ENCODE measurements around the gene SDC4. TPM values are rescaled to one million over a fixed set of nuclear protein-coding genes. Genes with fewer than 3 reads are reported as not detected.

Gene SDC4
- total RNA-seq, 1 experiment from 2014 or later = 114 TPM

DNA sequence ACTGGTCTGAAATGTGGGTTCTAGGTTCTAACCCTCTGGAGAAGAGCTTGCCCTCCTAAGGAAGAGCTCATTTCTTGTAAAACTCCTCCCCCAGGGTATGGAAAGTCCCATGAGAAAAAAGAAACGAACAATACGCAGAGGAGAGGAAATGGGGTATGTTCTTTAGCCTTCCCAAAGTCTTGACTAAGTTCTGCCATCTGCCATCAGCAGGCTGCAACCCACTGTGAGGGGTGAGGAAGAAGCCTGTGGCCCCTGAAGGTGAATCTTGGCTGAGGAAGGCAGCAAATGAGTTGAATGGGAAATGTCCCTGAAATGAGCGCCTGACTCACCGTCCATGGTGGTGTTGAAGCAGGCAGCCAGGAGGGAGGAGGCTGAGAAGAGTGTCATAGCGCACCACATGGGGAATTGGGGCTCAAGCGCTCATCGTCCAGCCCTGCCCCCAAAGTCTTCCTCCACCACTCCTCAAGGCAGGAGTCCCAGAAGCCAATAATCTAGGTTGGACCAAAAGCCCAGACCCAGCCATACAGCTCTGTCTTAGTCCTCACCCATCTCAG, 29.8 kb downstream of the SDC4 start:
- peaks cover 22% of the 10 kb centered on the region for H3K4me1 ChIP-seq (replicated peaks; ENCODE audit: insufficient read depth)
- no peaks in the 10 kb centered on the region for H3K9me3 ChIP-seq (ENCODE audit: insufficient read depth, low read depth)
- no peak overlapping the region for H3K4me2 ChIP-seq
- no peaks in the 10 kb centered on the region for H3K79me2 ChIP-seq (ENCODE audit: low read depth)
- H3K27ac ChIP-seq = no peak overlapping the region
- no peaks in the 10 kb centered on the region for H3K9me2 ChIP-seq (ENCODE audit: insufficient read depth)
- no TSS peak for BruUV-seq (replicated peaks)
- no peak overlapping the region for H2AFZ ChIP-seq
- H3K27me3 ChIP-seq (ENCODE audit: insufficient read depth, low read depth) = no peaks in the 10 kb centered on the region
- TF ChIP-seq EZH2 (IDR thresholded peaks at IDR 0.05; ENCODE audit: low read depth) = no peak
- TF ChIP-seq, protein P1, sequence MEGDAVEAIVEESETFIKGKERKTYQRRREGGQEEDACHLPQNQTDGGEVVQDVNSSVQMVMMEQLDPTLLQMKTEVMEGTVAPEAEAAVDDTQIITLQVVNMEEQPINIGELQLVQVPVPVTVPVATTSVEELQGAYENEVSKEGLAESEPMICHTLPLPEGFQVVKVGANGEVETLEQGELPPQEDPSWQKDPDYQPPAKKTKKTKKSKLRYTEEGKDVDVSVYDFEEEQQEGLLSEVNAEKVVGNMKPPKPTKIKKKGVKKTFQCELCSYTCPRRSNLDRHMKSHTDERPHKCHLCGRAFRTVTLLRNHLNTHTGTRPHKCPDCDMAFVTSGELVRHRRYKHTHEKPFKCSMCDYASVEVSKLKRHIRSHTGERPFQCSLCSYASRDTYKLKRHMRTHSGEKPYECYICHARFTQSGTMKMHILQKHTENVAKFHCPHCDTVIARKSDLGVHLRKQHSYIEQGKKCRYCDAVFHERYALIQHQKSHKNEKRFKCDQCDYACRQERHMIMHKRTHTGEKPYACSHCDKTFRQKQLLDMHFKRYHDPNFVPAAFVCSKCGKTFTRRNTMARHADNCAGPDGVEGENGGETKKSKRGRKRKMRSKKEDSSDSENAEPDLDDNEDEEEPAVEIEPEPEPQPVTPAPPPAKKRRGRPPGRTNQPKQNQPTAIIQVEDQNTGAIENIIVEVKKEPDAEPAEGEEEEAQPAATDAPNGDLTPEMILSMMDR (conservative IDR thresholded peaks at IDR 0.05) = no peak
- H3F3A ChIP-seq (ENCODE audit: insufficient read depth, low read depth) = peaks cover 29% of the 10 kb centered on the region
- no peaks in the 10 kb centered on the region for H3K36me3 ChIP-seq (ENCODE audit: low read depth)
- CTCF ChIA-PET = interaction anchor here (0.6 to 2.7 kb wide), 12 partner anchors 9 to 480 kb away, joined by 3 to 18 read pairs (median 4); partner anchors contain the start of gene SYS1
- POLR2A ChIA-PET (ENCODE audit: unreplicated experiment) = interaction anchor here (0.5 kb wide), 1 partner anchor 200 kb away, joined by 8 read pairs; no protein-coding TSS in a partner anchor
- no peak for DNase-seq
- no peaks in the 10 kb centered on the region; the same call in 1 of the 2 replicates for H4K20me1 ChIP-seq (ENCODE audit: insufficient read depth)
- H3K4me3 ChIP-seq = no peak overlapping the region
- intact Hi-C loops (cut with micrococcal nuclease; ENCODE audit: unreplicated experiment) = no loop called here

DNA sequence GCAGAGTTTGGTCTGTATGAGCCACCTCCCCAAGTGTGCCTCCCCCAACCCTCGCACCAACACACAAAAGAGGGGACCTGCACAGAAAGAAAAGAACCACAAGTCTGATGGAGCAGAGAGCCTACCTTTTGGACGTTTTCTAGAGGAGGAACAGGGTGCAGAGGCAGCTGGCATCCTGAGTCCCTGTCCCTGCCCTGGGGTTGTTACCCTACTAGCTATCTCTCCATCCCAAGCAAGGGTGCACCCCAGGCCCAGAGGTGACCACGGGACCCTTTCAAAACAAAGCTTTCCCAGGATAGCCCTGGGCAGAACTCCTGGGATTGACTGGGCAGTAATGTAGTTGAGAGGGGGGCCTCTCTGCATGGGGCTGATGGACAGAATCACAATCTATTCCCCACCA, 30.4 kb downstream of the SDC4 start:
- H3K9me3 ChIP-seq (ENCODE audit: insufficient read depth, low read depth) = no peaks in the 10 kb centered on the region
- peaks cover 22% of the 10 kb centered on the region for H3K4me1 ChIP-seq (replicated peaks; ENCODE audit: insufficient read depth)
- no TSS peak for BruUV-seq (replicated peaks)
- H3K4me3 ChIP-seq = no peak overlapping the region
- DNase-seq = no peak
- POLR2A ChIA-PET (ENCODE audit: unreplicated experiment) = no interaction called here
- CTCF ChIA-PET = interaction anchor here (0.6 to 1.2 kb wide), 4 partner anchors 47 to 453 kb away, joined by 3 to 8 read pairs (median 4); no protein-coding TSS in a partner anchor
- intact Hi-C loops (cut with micrococcal nuclease; ENCODE audit: unreplicated experiment) = no loop called here
- H3K27ac ChIP-seq = no peak overlapping the region
- no peak for TF ChIP-seq EZH2 (IDR thresholded peaks at IDR 0.05; ENCODE audit: low read depth)
- TF ChIP-seq, protein P1 (conservative IDR thresholded peaks at IDR 0.05) = no peak
- H3K36me3 ChIP-seq (ENCODE audit: low read depth) = no peaks in the 10 kb centered on the region
- no peaks in the 10 kb centered on the region for H3K9me2 ChIP-seq (ENCODE audit: insufficient read depth)
- H3F3A ChIP-seq (ENCODE audit: insufficient read depth, low read depth) = peaks cover 24% of the 10 kb centered on the region
- H4K20me1 ChIP-seq (ENCODE audit: insufficient read depth) = no peaks in the 10 kb centered on the region
- H3K4me2 ChIP-seq = no peak overlapping the region
- H2AFZ ChIP-seq = no peak overlapping the region
- no peaks in the 10 kb centered on the region for H3K79me2 ChIP-seq (ENCODE audit: low read depth)
- H3K27me3 ChIP-seq (ENCODE audit: insufficient read depth, low read depth) = no peaks in the 10 kb centered on the region

- DNase-seq = no peak
- TF ChIP-seq, protein P1 (conservative IDR thresholded peaks at IDR 0.05) = no peak
- TF ChIP-seq EZH2 (IDR thresholded peaks at IDR 0.05; ENCODE audit: low read depth) = no peak
- Histone ChIP-seq H3K79me2 (ENCODE audit: low read depth) (no peaks in the 10 kb centered on the region), H3K9me3 (ENCODE audit: insufficient read depth, low read depth) (no peaks in the 10 kb centered on the region), H3K4me1 (replicated peaks; ENCODE audit: insufficient read depth) (peaks cover 10% of the 10 kb centered on the region), H3K9me2 (ENCODE audit: insufficient read depth) (no peaks in the 10 kb centered on the region), H3K27me3 (ENCODE audit: insufficient read depth, low read depth) (no peaks in the 10 kb centered on the region), H3F3A (ENCODE audit: insufficient read depth, low read depth) (peaks cover 10% of the 10 kb centered on the region; the same call in 1 of the 2 replicates), H4K20me1 (ENCODE audit: insufficient read depth) (no peaks in the 10 kb centered on the region), H3K4me2 (no peak overlapping the region), H2AFZ (no peak overlapping the region), H3K36me3 (ENCODE audit: low read depth) (no peaks in the 10 kb centered on the region), H3K27ac (no peak overlapping the region), H3K4me3 (no peak overlapping the region)
- CTCF ChIA-PET = no interaction called here
- intact Hi-C loops (cut with micrococcal nuclease; ENCODE audit: unreplicated experiment) = no loop called here
- POLR2A ChIA-PET (ENCODE audit: unreplicated experiment) = interaction anchor here (0.6 kb wide), 1 partner anchor 121 kb away, joined by 8 read pairs; no protein-coding TSS in a partner anchor
- no TSS peak for BruUV-seq (replicated peaks)
These were observed 31.8 kb downstream of the SDC4 start for GRCh38 chr20:45316150-45317080.

Measured in PC-9 (cell line).